HG03575 (cell line): ENCODE results near the gene CD1B.
"Not testable (repeated sequence)": the region's sequence is repeated elsewhere in the genome, so short reads cannot be mapped to it uniquely, and the experiment has no call there.

Source experiments
- ATAC-seq: cut with Tn5 transposase; IDR thresholded peaks from one replicate; pipeline ENCODE4 v1.9.1; 2021; ENCODE audit not compliant: unreplicated experiment, insufficient number of reproducible peaks, low FRiP score; ENCODE audit errors: extremely low read depth

CD1B gene

GRCh38 chr1:158331481-158332150 is at the start of gene CD1B:
TSS of gene CD1B (minus strand) at chr1:158331531. CDS start at chr1:158331423, 108 bp downstream.
- ATAC-seq = no peak

- no peak for ATAC-seq
These were observed 43.5 kb upstream of the CD1B start for GRCh38 chr1:158374860-158375259.

DNA sequence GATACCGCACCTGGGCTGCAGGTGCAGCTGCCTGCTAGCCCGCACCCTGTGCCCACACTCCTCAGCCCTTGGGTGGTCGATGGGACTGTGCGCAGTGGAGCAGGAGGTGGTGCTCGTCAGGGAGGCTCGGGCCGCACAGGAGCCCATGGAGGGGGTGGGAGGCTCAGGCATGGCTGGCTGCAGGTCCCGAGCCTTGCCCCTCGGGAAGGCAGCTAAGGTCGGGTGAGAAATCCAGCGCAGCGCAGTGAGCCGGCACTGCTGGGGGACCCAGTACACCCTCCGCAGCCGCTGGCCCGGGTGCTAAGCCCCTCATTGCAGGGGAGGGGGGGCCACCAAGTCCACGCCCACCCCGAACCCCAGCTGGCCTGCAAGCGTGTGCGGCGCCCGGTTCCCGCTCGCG is 42.8 kb upstream of the CD1B start:
- not testable (repeated sequence) for ATAC-seq

GRCh38 chr1:158371188-158371953 is 40.0 kb upstream of the CD1B start:
- peak; percentile 93 for ATAC-seq

GRCh38 chr1:158366783-158367182 is 35.5 kb upstream of the CD1B start:
- ATAC-seq = no peak

GRCh38 chr1:158362941-158363340 is 31.6 kb upstream of the CD1B start:
- no peak for ATAC-seq

- ATAC-seq = no peak
These were observed 31.2 kb upstream of the CD1B start for GRCh38 chr1:158362482-158362881.

DNA sequence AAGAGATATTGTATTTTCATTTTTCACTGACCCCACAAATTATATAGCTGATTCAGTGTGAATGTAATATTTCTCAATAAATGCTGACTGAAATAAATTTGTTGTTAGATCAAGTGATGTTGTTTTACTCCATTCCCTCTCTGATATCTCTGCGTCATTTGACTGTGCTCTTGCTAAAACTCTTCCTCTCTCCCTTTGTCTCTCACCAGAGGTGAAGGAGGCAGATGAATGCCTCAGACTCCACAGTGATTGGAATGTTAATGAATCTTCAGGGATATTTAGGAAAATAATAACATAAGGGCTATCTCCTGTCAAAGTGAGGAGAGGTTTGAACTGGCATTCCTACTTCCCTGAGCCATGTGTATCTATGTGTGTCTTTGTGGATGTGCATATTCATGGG is 26.1 kb upstream of the CD1B start:
- no peak for ATAC-seq

- ATAC-seq = no peak
These were observed 25.3 kb upstream of the CD1B start for GRCh38 chr1:158356616-158357015.

DNA sequence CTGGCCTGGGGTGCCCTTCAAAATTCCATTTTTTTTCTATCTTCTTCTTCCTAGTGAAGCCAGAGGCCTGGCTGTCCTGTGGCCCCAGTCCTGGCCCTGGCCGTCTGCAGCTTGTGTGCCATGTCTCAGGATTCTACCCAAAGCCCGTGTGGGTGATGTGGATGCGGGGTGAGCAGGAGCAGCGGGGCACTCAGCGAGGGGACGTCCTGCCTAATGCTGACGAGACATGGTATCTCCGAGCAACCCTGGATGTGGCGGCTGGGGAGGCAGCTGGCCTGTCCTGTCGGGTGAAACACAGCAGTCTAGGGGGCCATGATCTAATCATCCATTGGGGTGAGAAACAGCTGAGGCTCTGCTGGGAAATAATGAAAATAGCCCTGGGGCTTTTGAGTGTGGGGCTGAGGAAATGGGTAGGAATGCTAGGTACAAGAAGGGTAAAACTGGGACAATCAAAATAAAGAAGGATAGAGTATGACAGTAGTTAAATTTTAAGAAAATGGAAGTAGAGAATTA is 24.5 kb upstream of the CD1B start:
- no peak for ATAC-seq

DNA sequence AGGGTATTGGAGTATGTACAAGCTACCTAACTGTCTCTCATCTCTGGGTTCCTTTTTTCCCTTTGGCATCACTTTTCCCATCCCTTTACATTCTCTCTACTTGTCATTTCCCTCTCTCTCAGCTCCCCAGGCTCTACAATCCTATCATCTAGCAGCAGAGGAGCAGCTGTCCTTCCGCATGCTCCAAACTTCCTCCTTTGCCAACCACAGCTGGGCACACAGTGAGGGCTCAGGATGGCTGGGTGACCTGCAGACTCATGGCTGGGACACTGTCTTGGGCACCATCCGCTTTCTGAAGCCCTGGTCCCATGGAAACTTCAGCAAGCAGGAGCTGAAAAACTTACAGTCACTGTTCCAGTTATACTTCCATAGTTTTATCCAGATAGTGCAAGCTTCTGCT is 22.9 kb upstream of the CD1B start:
- no peak for ATAC-seq

- ATAC-seq = no peak
These were observed 22.2 kb upstream of the CD1B start, which contains the start of gene CD1E for GRCh38 chr1:158353303-158354075. TSS of gene CD1E (plus strand) at chr1:158353894. CDS start at chr1:158353989, 95 bp downstream.

DNA sequence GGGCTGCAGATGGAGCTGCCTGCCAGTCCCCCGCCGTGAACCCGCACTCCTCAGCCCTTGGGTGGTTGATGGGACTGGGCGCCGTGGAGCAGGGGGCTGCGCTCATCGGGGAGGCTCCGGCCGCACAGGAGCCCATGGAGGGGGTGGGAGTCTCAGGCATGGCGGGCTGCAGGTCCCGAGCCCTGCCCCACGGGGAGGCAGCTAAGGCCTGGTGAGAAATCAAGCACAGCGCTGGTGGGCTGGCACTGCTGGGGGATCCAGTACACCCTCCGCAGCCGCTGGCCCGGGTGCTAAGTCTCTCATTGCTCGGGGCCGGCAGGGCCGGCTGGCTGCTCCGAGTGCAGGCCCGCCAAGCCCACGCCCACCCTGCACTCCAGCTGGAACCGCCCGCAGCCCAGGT is 17.6 kb upstream of the CD1B start:
- ATAC-seq = not testable (repeated sequence)

GRCh38 chr1:158336413-158336812 is 5.1 kb upstream of the CD1B start:
- ATAC-seq = not testable (repeated sequence)

GRCh38 chr1:158335213-158335532 is 3.8 kb upstream of the CD1B start:
- no peak for ATAC-seq

DNA sequence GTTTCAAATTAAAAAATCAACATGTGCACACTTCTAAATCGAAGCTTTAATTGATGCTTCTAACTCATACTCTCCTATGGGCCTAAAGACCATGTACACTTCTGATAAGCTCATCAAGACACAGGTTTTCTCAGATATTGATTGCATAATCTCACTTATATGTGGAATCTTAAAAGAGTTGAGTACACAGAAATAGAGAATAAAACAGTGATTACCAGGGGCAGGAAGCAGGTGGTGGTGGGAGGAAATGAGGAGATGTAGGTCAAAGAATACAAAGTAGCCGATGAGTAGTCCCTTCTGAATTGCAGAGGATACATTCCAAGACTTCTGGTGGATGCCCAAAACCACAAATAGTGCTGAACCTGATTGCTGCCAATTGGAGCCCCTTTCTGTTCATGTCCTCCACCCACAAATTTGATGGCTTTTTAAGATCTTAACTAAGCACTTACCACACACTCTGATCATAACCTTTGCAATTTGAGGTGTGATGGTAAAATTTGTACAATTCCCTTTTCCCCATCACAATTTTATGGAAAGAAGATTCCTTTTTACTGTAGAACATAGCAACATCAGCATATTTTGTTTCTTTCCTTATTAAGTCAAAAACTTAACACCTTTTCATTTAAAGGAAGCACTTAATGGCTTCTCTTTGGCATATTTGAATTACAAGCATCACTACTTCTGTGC is 3.3 kb upstream of the CD1B start:
- no peak for ATAC-seq

DNA sequence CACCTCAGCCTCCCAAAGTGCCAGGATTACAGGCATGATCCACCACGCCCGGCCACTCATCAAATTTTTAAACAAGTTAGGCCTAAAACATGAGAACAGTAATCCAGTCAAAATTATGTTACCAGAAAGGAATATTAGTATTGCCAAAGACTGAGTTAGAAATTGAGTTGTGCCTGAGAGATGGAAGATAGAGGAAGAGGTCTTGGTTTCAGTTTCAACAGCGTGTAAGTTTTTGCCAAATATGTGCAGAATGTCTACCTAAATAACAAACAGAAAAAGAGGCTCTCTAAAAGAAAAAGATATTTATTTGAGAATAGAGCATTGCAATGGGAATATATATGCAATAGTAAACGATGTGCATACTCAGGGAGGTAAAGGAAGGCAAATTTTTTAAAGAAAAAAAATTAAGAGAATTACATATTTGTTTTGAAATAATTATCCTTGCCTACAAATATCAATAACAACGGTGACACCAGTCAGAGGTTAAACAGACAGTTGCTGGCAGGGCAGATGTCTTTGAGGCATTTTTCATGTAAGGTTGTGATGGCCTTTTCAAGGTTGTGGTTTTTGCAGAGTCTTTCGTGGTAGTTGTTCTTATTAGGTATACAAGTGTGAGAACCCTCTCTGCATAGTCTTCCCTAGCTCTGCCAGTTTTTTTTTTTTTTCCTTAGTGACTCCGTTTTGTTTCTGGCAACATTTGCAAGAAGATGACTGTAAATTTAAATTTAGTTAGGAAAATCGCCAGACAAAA is 2.2 kb upstream of the CD1B start:
- ATAC-seq = no peak

GRCh38 chr1:158331106-158331425 is 265 bp downstream of the CD1B start:
- no peak for ATAC-seq
